Measurements from ENCODE around the gene TMEM143. TPM values are rescaled to one million over a fixed set of nuclear protein-coding genes. Genes with fewer than 3 reads are reported as not detected.

TMEM143 gene
- total RNA-seq, 4 donors from 2014 or later, result 6.7 to 21.0 (median 8.7) TPM

- 86 to 92% methylated on average over 7 of the region's 7 CpGs for WGBS, 2 donors
- intact Hi-C loops (cut with DNase I; ENCODE audit: low total_unique reads), result no loop called here
- no peak for TF ChIP-seq POLR2A (IDR thresholded peaks at IDR 0.05)
- no peak for TF ChIP-seq CTCF (IDR thresholded peaks at IDR 0.05)
- no peak overlapping the region for H3K4me3 ChIP-seq (ENCODE audit: low read depth, poor library complexity, severe bottlenecking)
- no peak for DNase-seq (ENCODE audit: low spot score in 2 of 2)
These were observed 21.8 kb upstream of the TMEM143 start for GRCh38 chr19:48385461-48386087.

GRCh38 chr19:48382286-48382685 lies 18.5 kb upstream of the TMEM143 start:
- DNase-seq (ENCODE audit: low spot score in 2 of 2), result no peak
- 88 to 94% methylated on average over 8 of the region's 8 CpGs for WGBS, 2 donors
- TF ChIP-seq POLR2A (IDR thresholded peaks at IDR 0.05) (no peak), CTCF (IDR thresholded peaks at IDR 0.05) (no peak)
- H3K4me3 ChIP-seq (ENCODE audit: low read depth, poor library complexity, severe bottlenecking), result no peak overlapping the region
- intact Hi-C loops (cut with DNase I; ENCODE audit: low total_unique reads), result no loop called here

- DNase-seq (ENCODE audit: low spot score in 2 of 2), result no peak
- no peak overlapping the region for H3K4me3 ChIP-seq (ENCODE audit: low read depth, poor library complexity, severe bottlenecking)
- intact Hi-C loops (cut with DNase I; ENCODE audit: low total_unique reads), result no loop called here
- TF ChIP-seq POLR2A (IDR thresholded peaks at IDR 0.05), result no peak
- no peak for TF ChIP-seq CTCF (IDR thresholded peaks at IDR 0.05)
- WGBS, 2 donors, result 81 to 83% methylated on average over 11 of the region's 11 CpGs
These were observed 17.6 kb upstream of the TMEM143 start for GRCh38 chr19:48381178-48381950.

GRCh38 chr19:48379058-48379457 lies 15.3 kb upstream of the TMEM143 start:
- 68 to 73% methylated on average over 5 of the region's 5 CpGs for WGBS, 2 donors
- intact Hi-C loops (cut with DNase I; ENCODE audit: low total_unique reads), result no loop called here
- DNase-seq (ENCODE audit: low spot score in 2 of 2), result no peak

GRCh38 chr19:48378194-48378570 lies 14.4 kb upstream of the TMEM143 start:
- no peak overlapping the region for H3K4me3 ChIP-seq (ENCODE audit: low read depth, poor library complexity, severe bottlenecking)
- DNase-seq (ENCODE audit: low spot score in 2 of 2), result no peak
- intact Hi-C loops (cut with DNase I; ENCODE audit: low total_unique reads), result no loop called here
- 85 to 86% methylated on average over 10 of the region's 10 CpGs for WGBS, 2 donors
- TF ChIP-seq POLR2A (IDR thresholded peaks at IDR 0.05) (no peak), CTCF (IDR thresholded peaks at IDR 0.05) (no peak)

More at GRCh38 chr19:48379058-48379457, 15.3 kb upstream of the TMEM143 start:
- H3K4me3 ChIP-seq (ENCODE audit: low read depth, poor library complexity, severe bottlenecking), result no peak overlapping the region
- no peak for TF ChIP-seq CTCF (IDR thresholded peaks at IDR 0.05)
- TF ChIP-seq POLR2A (IDR thresholded peaks at IDR 0.05), result no peak
